Measurements from ENCODE around the gene OR10V1. TPM values are rescaled to one million over a fixed set of nuclear protein-coding genes. Genes with fewer than 3 reads are reported as not detected.

Gene OR10V1
- total and polyA plus RNA-seq, 2 of the 4 experiments (the other 2 are of a cell fraction) = not detected

DNA sequence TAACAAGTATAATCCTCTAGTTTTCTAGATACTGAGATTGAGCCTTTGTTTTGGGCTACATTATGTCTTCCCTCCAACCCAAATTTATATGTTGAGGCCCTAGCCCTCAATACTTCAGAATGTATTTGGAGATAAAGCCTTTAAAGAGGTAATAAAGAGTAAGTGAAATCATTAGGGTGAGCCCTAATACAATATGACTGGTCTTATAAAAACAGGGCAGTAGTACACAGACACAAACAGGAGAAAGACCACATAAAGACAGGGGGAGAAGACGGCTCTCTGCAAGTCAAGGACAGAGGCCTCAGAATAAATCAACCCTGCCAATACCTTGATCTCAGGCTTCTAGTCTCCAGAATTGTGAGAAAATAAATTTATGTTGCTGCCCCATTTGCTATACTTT, 6.3 kb downstream of the OR10V1 start:
- TF ChIP-seq CHD1 (IDR thresholded peaks at IDR 0.05; ENCODE audit: low read depth, low read length) (no peak), RAD21 (IDR thresholded peaks at IDR 0.05; ENCODE audit: low read length) (no peak), ELK1 (IDR thresholded peaks at IDR 0.05; ENCODE audit: borderline replicate concordance, low read depth, low read length) (no peak), BHLHE40 (IDR thresholded peaks at IDR 0.05; ENCODE audit: low read depth, low read length) (no peak), MXI1 (IDR thresholded peaks at IDR 0.05; ENCODE audit: borderline replicate concordance, low read depth, low read length) (no peak), POLR2A (IDR thresholded peaks at IDR 0.05; ENCODE audit: low read depth, low read length) (no peak), RFX5 (IDR thresholded peaks at IDR 0.05; ENCODE audit: low read depth, low read length) (no peak), CEBPB (IDR thresholded peaks at IDR 0.05; ENCODE audit: low read depth, low read length) (no peak), RCOR1 (IDR thresholded peaks at IDR 0.05; ENCODE audit: insufficient replicate concordance, low read length) (no peak), MAZ (IDR thresholded peaks at IDR 0.05; ENCODE audit: borderline replicate concordance, low read depth, low read length) (no peak)
- Histone ChIP-seq H2AK9ac (replicated peaks; ENCODE audit: low read depth, low read length, poor library complexity) (peak overlapping the region; percentile 56), H4K91ac (ENCODE audit: insufficient read depth, low read depth, low read length) (no peak overlapping the region), H3K23ac (ENCODE audit: low read depth, low read length) (no peak overlapping the region; the same call in 1 of the 2 replicates), H2BK20ac (ENCODE audit: low read depth, low read length) (peak overlapping the region; percentile 90; the same call in 1 of the 2 replicates), H4K5ac (ENCODE audit: low read depth, low read length) (peak overlapping the region; percentile 59; the same call in 1 of the 2 replicates), H3K27me3 (ENCODE audit: control insufficient read depth, insufficient read depth, low read length) (no peaks in the 10 kb centered on the region), H3K79me1 (ENCODE audit: low read depth in 1 of 2, low read length in 2 of 2) (no peaks in the 10 kb centered on the region), H3K4me2 (ENCODE audit: low read depth, low read length) (no peak overlapping the region), H3K27ac (ENCODE audit: insufficient read depth, low read length) (no peak overlapping the region), H4K8ac (ENCODE audit: low read depth in 2 of 2, low read length in 2 of 2) (peak overlapping the region in 1 of 2 experiments; percentile 22; a peak in 2 of 4 replicates), H3K9me1 (ENCODE audit: insufficient read depth, low read length) (0 out of 2 replicates have a peak, but pooled peaks cover 3% of the 10 kb centered on the region), H2BK120ac (ENCODE audit: low read depth, low read length) (peak overlapping the region; percentile 39; the same call in 1 of the 2 replicates), H4K20me1 (ENCODE audit: insufficient read depth, low read length) (no peaks in the 10 kb centered on the region), H3K18ac (ENCODE audit: low read depth, low read length) (peak overlapping the region; percentile 89; the same call in 1 of the 2 replicates), H3K14ac (replicated peaks; ENCODE audit: low read depth, low read length) (peak overlapping the region; percentile 58; the same call in 1 of the 2 replicates), H3K56ac (ENCODE audit: extremely low read depth, insufficient read depth, low read length) (no peak overlapping the region), H3K36me3 (ENCODE audit: control insufficient read depth, insufficient read depth, low read length) (no peaks in the 10 kb centered on the region), H2BK15ac (ENCODE audit: low read depth, low read length) (peak overlapping the region; percentile 26; the same call in 2 of the 3 replicates), H3K4ac (ENCODE audit: low read depth, low read length) (peak overlapping the region; percentile 40; the same call in 1 of the 2 replicates), H2AK5ac (ENCODE audit: low read depth, low read length) (0 out of 2 replicates have a peak overlapping the region, but pooled peaks have one; percentile 52), H3K4me3 (ENCODE audit: insufficient read depth, low read depth, low read length) (no peak overlapping the region), H2BK5ac (ENCODE audit: low read depth, low read length, poor library complexity, severe bottlenecking) (peak overlapping the region; percentile 87), H3K4me1 (ENCODE audit: control insufficient read depth, insufficient read depth, low read length) (peaks cover 9% of the 10 kb centered on the region; the same call in 1 of the 2 replicates), H3K9me3 (ENCODE audit: control insufficient read depth, insufficient read depth, low read length) (no peaks in the 10 kb centered on the region; the same call in 1 of the 2 replicates), H3K9ac (ENCODE audit: low read depth, low read length) (no peak overlapping the region), H2AFZ (replicated peaks; ENCODE audit: low read length, poor library complexity) (no peak overlapping the region)
- WGBS, 2 experiments (ENCODE audit: extremely low coverage in 2 of 2, insufficient read length in 1 of 2) = no CpG with 5 or more reads among the region's 1 CpG
- dilution Hi-C loops (cut with HindIII; ENCODE audit: low sequenced_read_pairs, unreplicated experiment) = no loop called here
- in situ Hi-C loops (cut with MboI; ENCODE audit: low sequenced_read_pairs) = no loop called here
- no TSS peak for BruUV-seq (replicated peaks)
- POLR2A ChIA-PET (ENCODE audit: unreplicated experiment) = no interaction called here
- intact Hi-C loops (cut with micrococcal nuclease) = no loop called here
- CTCF ChIA-PET = no interaction called here
- ATAC-seq (ENCODE audit: low read depth) (no peak), DNase-seq (no peak)
